SK-N-SH (cell line): Measurements from ENCODE around the gene POU2AF2. TPM values are rescaled to one million over a fixed set of nuclear protein-coding genes. Genes with fewer than 3 reads are reported as not detected.

Experiments
- CTCF ChIA-PET: fragments of 300-600, 350-600 bp; formaldehyde crosslinking; extraction: SDS; loops from one replicate; lab custom pipeline; 2021; lab: Yijun Ruan, JAX
- POLR2A ChIA-PET: fragments of 350-600 bp; sonication (Branson Sonifier 250); formaldehyde crosslinking; extraction: SDS; loops from one replicate; lab custom pipeline; 2020; ENCODE audit warnings: antibody characterized with exemption, inconsistent platforms; lab: Yijun Ruan, JAX
- DNase-seq: peaks from one replicate; pipeline ENCODE4 v3.0.0; 2012
- H2AFZ ChIP-seq: fragments of 200-600 bp; sonication (generic); 2 replicates; pipeline ENCODE4 v1.8.1; 2016; ENCODE audit warnings: antibody characterized with exemption, mild to moderate bottlenecking, low read depth
- H3F3A ChIP-seq: fragments of 200-600 bp; sonication (generic); replicated peaks from 2 replicates; pipeline ENCODE3; 2016; ENCODE audit warnings: antibody characterized with exemption, mild to moderate bottlenecking; ENCODE audit not compliant: insufficient read depth
- H3K27ac ChIP-seq, 2 experiments: fragments of 200-500 bp in 1 of 2; fragments of 200-600 bp in 1 of 2; sonication (Bioruptor generic) in 1 of 2; sonication (generic), shearing (Covaris generic) in 1 of 2; 2 replicates each; pipeline versions ENCODE4 v1.5.1 to v1.6.1; 2014 to 2016; ENCODE audit warnings: low read depth in 2 of 2, inconsistent platforms in 1 of 2, low read length in 1 of 2, mild to moderate bottlenecking in 1 of 2, mixed read lengths in 1 of 2
- H3K27me3 ChIP-seq: fragments of 200-600 bp; sonication (generic), shearing (Covaris generic); 2 replicates; pipeline ENCODE4 v1.6.1; 2016; ENCODE audit warnings: mixed run types; ENCODE audit not compliant: insufficient read depth
- H3K36me3 ChIP-seq, 2 experiments: fragments of 200-500 bp in 1 of 2; fragments of 200-600 bp in 1 of 2; sonication (Bioruptor generic) in 1 of 2; sonication (generic) in 1 of 2; replicated peaks in 1 of 2; 2 replicates each; pipeline versions ENCODE3 to v1.5.1; 2014 to 2016; ENCODE audit warnings: low read length in 1 of 2, mild to moderate bottlenecking in 1 of 2; ENCODE audit not compliant: insufficient read depth in 2 of 2, control insufficient read depth in 1 of 2
- H3K4me1 ChIP-seq, 2 experiments: fragments of 200-500 bp in 1 of 2; fragments of 200-600 bp in 1 of 2; sonication (Bioruptor generic) in 1 of 2; sonication (generic), shearing (Covaris generic) in 1 of 2; 2 replicates each; pipeline versions ENCODE4 v1.5.1 to v1.6.1; 2014 to 2016; ENCODE audit warnings: low read depth in 1 of 2, low read length in 1 of 2, mixed run types in 1 of 2; ENCODE audit not compliant: insufficient read depth in 2 of 2, control insufficient read depth in 1 of 2
- H3K4me2 ChIP-seq: fragments of 200-600 bp; sonication (generic), shearing (Covaris generic); 2 replicates; pipeline ENCODE4 v1.6.1; 2017; ENCODE audit warnings: mixed run types
- H3K4me3 ChIP-seq, 2 experiments: fragments of 200-500 bp in 1 of 2; fragments of 200-600 bp in 1 of 2; sonication (Bioruptor generic) in 1 of 2; sonication (generic), shearing (Covaris generic) in 1 of 2; 2 replicates each; pipeline versions ENCODE4 v1.5.1 to v1.8.1; 2014 to 2016; ENCODE audit warnings: low read depth in 2 of 2, inconsistent platforms in 1 of 2, low read length in 1 of 2, mild to moderate bottlenecking in 1 of 2, mixed read lengths in 1 of 2, moderate library complexity in 1 of 2
- H3K79me2 ChIP-seq: fragments of 200-600 bp; sonication (generic); 2 replicates; pipeline ENCODE4 v1.8.1; 2017; ENCODE audit warnings: mild to moderate bottlenecking; ENCODE audit not compliant: insufficient read depth
- H3K9ac ChIP-seq: fragments of 200-600 bp; sonication (generic); 2 replicates; pipeline ENCODE4 v1.6.1; 2017; ENCODE audit warnings: mixed run types
- H3K9me2 ChIP-seq: fragments of 200-600 bp; sonication (generic); 2 replicates; pipeline ENCODE4 v1.6.1; 2017; ENCODE audit warnings: mixed run types
- H3K9me3 ChIP-seq: fragments of 200-600 bp; sonication (generic); 2 replicates; pipeline ENCODE4 v1.6.1; 2017; ENCODE audit warnings: mixed run types, mild to moderate bottlenecking, moderate library complexity
- H4K20me1 ChIP-seq: fragments of 200-600 bp; sonication (generic); 2 replicates; pipeline ENCODE4 v1.6.1; 2017; ENCODE audit warnings: mild to moderate bottlenecking, mixed run types; ENCODE audit not compliant: insufficient read depth
- CHD2 ChIP-seq: fragments of 150-350 bp; IDR thresholded peaks from 2 replicates; pipeline ENCODE4 v1.6.1; 2018; ENCODE audit warnings: low read length; ENCODE audit not compliant: partially characterized antibody
- CTCF ChIP-seq: fragments of 200-600 bp; sonication (generic); IDR thresholded peaks from 2 replicates; pipeline ENCODE4 v1.6.1; 2017; ENCODE audit warnings: antibody characterized with exemption, mild to moderate bottlenecking, moderate library complexity
- ELF1 ChIP-seq: IDR thresholded peaks from 2 replicates; pipeline ENCODE4 v1.4.0; 2012
- EP300 ChIP-seq, 2 experiments: IDR thresholded peaks; 2 replicates each; pipeline versions ENCODE4 v1.4.0 to v1.6.1; 2012; ENCODE audit warnings: borderline replicate concordance in 1 of 2, low read depth in 1 of 2, low read length in 1 of 2
- FOSL2 ChIP-seq: IDR thresholded peaks from 2 replicates; pipeline ENCODE4 v1.4.0; 2012; ENCODE audit warnings: low read depth, mild to moderate bottlenecking, moderate library complexity, borderline replicate concordance
- FOXJ3 ChIP-seq: sonication (generic); formaldehyde crosslinking; IDR thresholded peaks from 2 replicates; pipeline ENCODE4 v1.5.1; 2020; ENCODE audit warnings: mild to moderate bottlenecking, missing genetic modification reagents
- FOXM1 ChIP-seq: IDR thresholded peaks from 2 replicates; pipeline ENCODE4 v1.4.0; 2012; ENCODE audit warnings: low read depth, mild to moderate bottlenecking
- GABPA ChIP-seq: IDR thresholded peaks from 2 replicates; pipeline ENCODE4 v1.4.0; 2012; ENCODE audit warnings: low read depth, mild to moderate bottlenecking
- GATA2 ChIP-seq: sonication (generic); formaldehyde crosslinking; IDR thresholded peaks from 2 replicates; pipeline ENCODE4 v1.5.0; 2020; ENCODE audit warnings: mild to moderate bottlenecking, missing genetic modification reagents
- JUND ChIP-seq: IDR thresholded peaks from 2 replicates; pipeline ENCODE4 v1.4.0; 2012
- MEF2A ChIP-seq: IDR thresholded peaks from 2 replicates; pipeline ENCODE4 v1.4.0; 2012; ENCODE audit warnings: low read depth, borderline replicate concordance
- NFIC ChIP-seq: IDR thresholded peaks from 2 replicates; pipeline ENCODE4 v1.4.0; 2012; ENCODE audit warnings: borderline replicate concordance
- NRF1 ChIP-seq: IDR thresholded peaks from 2 replicates; pipeline ENCODE4 v1.6.1; 2012; ENCODE audit warnings: low read depth, mild to moderate bottlenecking, low read length
- POLR2AphosphoS5 ChIP-seq: IDR thresholded peaks from 2 replicates; pipeline ENCODE4 v1.6.1; 2012; ENCODE audit warnings: low read depth, low read length
- RAD21 ChIP-seq: IDR thresholded peaks from 2 replicates; pipeline ENCODE4 v1.6.1; 2012; ENCODE audit warnings: mild to moderate bottlenecking, low read length
- RCOR1 ChIP-seq: fragments of 150-350 bp; IDR thresholded peaks from 2 replicates; pipeline ENCODE4 v1.6.1; 2017; ENCODE audit warnings: antibody characterized with exemption, low read length
- RXRA ChIP-seq: IDR thresholded peaks from 2 replicates; pipeline ENCODE4 v1.4.0; 2012; ENCODE audit warnings: low read depth, mild to moderate bottlenecking, borderline replicate concordance
- SIN3A ChIP-seq: IDR thresholded peaks from 2 replicates; pipeline ENCODE4 v1.6.1; 2012; ENCODE audit warnings: low read depth, mild to moderate bottlenecking, low read length, moderate library complexity, borderline replicate concordance
- SMC3 ChIP-seq: IDR thresholded peaks from 2 replicates; pipeline ENCODE4 v1.6.1; 2012; ENCODE audit warnings: low read depth, low read length, improper control_type of control experiment
- TAF1 ChIP-seq: IDR thresholded peaks from 2 replicates; pipeline ENCODE4 v1.6.1; 2012; ENCODE audit warnings: low read depth, mild to moderate bottlenecking, low read length, moderate library complexity, borderline replicate concordance
- TCF12 ChIP-seq: IDR thresholded peaks from 2 replicates; pipeline ENCODE4 v1.4.0; 2012
- TEAD4 ChIP-seq: IDR thresholded peaks from 2 replicates; pipeline ENCODE4 v1.4.0; 2012; ENCODE audit warnings: mild to moderate bottlenecking, borderline replicate concordance; ENCODE audit not compliant: insufficient read depth
- YY1 ChIP-seq: IDR thresholded peaks from 2 replicates; pipeline ENCODE4 v1.4.0; 2012; ENCODE audit warnings: low read depth, mild to moderate bottlenecking
- WGBS: methylation state at CpG from one replicate; pipeline ENCODE4 v1.1.6; 2017; ENCODE audit warnings: low lambda C conversion rate; 5-methylcytosine and 5-hydroxymethylcytosine counted together
- polyA plus RNA-seq, 3 experiments: library from polyadenylated mRNA; depleted of rRNA; stranded (reverse); fragments of >200 nt; gene quantifications; 2 replicates each; pipeline ENCODE4 v1.2.3, GENCODE V29; 2012
- TF ChIP-seq, protein P1 (sequence below): IDR thresholded peaks from 2 replicates; pipeline ENCODE4 v1.4.0; 2012; ENCODE audit warnings: low read depth
- TF ChIP-seq, protein P2 (sequence below): IDR thresholded peaks from 2 replicates; pipeline ENCODE4 v1.4.0; 2012; ENCODE audit warnings: low read depth, borderline replicate concordance
- TF ChIP-seq, protein P3 (sequence below): fragments of 150-350 bp; IDR thresholded peaks from 2 replicates; pipeline ENCODE4 v1.6.1; 2017; ENCODE audit warnings: antibody characterized with exemption, low read length, low read depth, borderline replicate concordance
- TF ChIP-seq, protein P4 (sequence below): IDR thresholded peaks from 2 replicates; pipeline ENCODE4 v1.4.0; 2012; ENCODE audit warnings: low read depth, borderline replicate concordance

POU2AF2 gene
- polyA plus RNA-seq, 1 of the 3 experiments (the other 2 are of a cell fraction): 0.15 TPM

- Histone ChIP-seq H3K27me3 (no peaks in the 10 kb centered on the region), H3K36me3 (no peaks in the 10 kb centered on the region), H3K79me2 (no peaks in the 10 kb centered on the region), H3K4me2 (0 out of 2 replicates have a peak overlapping the region, but pooled peaks have one; percentile 2), H3F3A (peaks cover 8% of the 10 kb centered on the region), H3K4me1 (peaks cover 31 to 43% of the 10 kb centered on the region in 2 experiments), H2AFZ (peak overlapping the region; percentile 73; the same call in 1 of the 2 replicates), H3K4me3 (no peak overlapping the region), H4K20me1 (no peaks in the 10 kb centered on the region), H3K9me2 (no peaks in the 10 kb centered on the region), H3K9ac (no peak overlapping the region), H3K27ac (peak overlapping the region; percentile 40 to 52; a peak in 3 of 4 replicates), H3K9me3 (no peaks in the 10 kb centered on the region)
- 14% methylated on average over 2 of the region's 4 CpGs for WGBS
- ChIA-PET POLR2A (no interaction called here), CTCF (interaction anchor here (1.4 kb wide), 1 partner anchor 30 kb away, joined by 3 read pairs; no protein-coding TSS in a partner anchor)
- peak; percentile 58 for DNase-seq
- TF ChIP-seq TEAD4: peak; percentile 75; the same call in 1 of the 2 replicates
- TF ChIP-seq FOXJ3 (CRISPR knock-in tag): no peak
- no peak for TF ChIP-seq CTCF
- TF ChIP-seq RXRA: peak; percentile 67; the same call in 1 of the 2 replicates
- TF ChIP-seq, protein P1, sequence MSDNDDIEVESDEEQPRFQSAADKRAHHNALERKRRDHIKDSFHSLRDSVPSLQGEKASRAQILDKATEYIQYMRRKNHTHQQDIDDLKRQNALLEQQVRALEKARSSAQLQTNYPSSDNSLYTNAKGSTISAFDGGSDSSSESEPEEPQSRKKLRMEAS: no peak
- peak; percentile 84 for TF ChIP-seq CHD2
- TF ChIP-seq, protein P2, sequence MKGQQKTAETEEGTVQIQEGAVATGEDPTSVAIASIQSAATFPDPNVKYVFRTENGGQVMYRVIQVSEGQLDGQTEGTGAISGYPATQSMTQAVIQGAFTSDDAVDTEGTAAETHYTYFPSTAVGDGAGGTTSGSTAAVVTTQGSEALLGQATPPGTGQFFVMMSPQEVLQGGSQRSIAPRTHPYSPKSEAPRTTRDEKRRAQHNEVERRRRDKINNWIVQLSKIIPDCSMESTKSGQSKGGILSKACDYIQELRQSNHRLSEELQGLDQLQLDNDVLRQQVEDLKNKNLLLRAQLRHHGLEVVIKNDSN: no peak
- TF ChIP-seq NRF1: no peak
- TF ChIP-seq EP300 (IDR thresholded peaks at IDR 0.05; ENCODE audit: borderline replicate concordance in 1 of 2, low read depth in 1 of 2, low read length in 1 of 2): peak in 1 of 2 experiments; percentile 98; a peak in 2 of 4 replicates
- TF ChIP-seq GATA2: peak; percentile 83
- peak; percentile 77 for TF ChIP-seq ELF1
- peak; percentile 99 for TF ChIP-seq RCOR1
- TF ChIP-seq GABPA: no peak
- peak; percentile 37; the same call in 1 of the 2 replicates for TF ChIP-seq FOSL2
- no peak for TF ChIP-seq RAD21
- TF ChIP-seq JUND: peak; percentile 23; the same call in 1 of the 2 replicates
- no peak for TF ChIP-seq TAF1
- TF ChIP-seq SMC3: no peak
- TF ChIP-seq YY1: no peak
- TF ChIP-seq SIN3A: no peak
- TF ChIP-seq, protein P3, sequence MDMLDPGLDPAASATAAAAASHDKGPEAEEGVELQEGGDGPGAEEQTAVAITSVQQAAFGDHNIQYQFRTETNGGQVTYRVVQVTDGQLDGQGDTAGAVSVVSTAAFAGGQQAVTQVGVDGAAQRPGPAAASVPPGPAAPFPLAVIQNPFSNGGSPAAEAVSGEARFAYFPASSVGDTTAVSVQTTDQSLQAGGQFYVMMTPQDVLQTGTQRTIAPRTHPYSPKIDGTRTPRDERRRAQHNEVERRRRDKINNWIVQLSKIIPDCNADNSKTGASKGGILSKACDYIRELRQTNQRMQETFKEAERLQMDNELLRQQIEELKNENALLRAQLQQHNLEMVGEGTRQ: no peak
- no peak for TF ChIP-seq FOXM1
- peak; percentile 59 for TF ChIP-seq TCF12
- TF ChIP-seq, protein P4, sequence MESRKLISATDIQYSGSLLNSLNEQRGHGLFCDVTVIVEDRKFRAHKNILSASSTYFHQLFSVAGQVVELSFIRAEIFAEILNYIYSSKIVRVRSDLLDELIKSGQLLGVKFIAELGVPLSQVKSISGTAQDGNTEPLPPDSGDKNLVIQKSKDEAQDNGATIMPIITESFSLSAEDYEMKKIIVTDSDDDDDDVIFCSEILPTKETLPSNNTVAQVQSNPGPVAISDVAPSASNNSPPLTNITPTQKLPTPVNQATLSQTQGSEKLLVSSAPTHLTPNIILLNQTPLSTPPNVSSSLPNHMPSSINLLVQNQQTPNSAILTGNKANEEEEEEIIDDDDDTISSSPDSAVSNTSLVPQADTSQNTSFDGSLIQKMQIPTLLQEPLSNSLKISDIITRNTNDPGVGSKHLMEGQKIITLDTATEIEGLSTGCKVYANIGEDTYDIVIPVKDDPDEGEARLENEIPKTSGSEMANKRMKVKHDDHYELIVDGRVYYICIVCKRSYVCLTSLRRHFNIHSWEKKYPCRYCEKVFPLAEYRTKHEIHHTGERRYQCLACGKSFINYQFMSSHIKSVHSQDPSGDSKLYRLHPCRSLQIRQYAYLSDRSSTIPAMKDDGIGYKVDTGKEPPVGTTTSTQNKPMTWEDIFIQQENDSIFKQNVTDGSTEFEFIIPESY: no peak
- TF ChIP-seq MEF2A: 0 out of 2 replicates have a peak, but pooled peaks have one; percentile 35
- peak; percentile 52; the same call in 1 of the 2 replicates for TF ChIP-seq NFIC
- TF ChIP-seq POLR2AphosphoS5: peak; percentile 68
These were observed 86.4 kb downstream of the POU2AF2 start for GRCh38 chr11:111331711-111332479.
